SIG-M5 (cell line): ENCODE data around the gene GALNT15.
A peak's percentile ranks its signal among the peaks of the same experiment; 100 is the strongest.

Experiments
- DNase-seq: peaks from one replicate; lab custom pipeline; 2025; lab: John Stamatoyannopoulos, UW

The GALNT15 gene

GRCh38 chr3:16252988-16253387 is 78.5 kb downstream of the GALNT15 start:
- DNase-seq: no peak

DNA sequence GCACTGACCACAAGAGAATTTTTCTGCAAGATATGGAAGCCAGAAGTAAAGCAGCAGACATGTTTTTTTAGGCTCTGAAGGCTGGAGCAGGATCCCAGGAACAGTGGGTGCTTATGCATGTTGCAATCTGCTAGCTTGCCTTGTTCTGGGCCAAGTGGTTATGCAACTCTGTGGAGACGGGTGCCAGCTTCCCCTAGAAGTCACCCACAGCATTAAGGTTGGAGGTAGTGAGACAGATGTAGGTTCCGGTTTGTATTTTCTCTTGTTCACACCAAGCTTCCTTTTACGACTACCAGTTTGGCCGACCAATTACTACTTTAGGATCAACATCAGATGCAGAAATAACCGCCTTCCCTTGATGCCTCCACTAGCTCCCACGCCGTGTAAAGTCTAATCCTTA is 79.1 kb downstream of the GALNT15 start:
- peak; percentile 80 for DNase-seq

DNA sequence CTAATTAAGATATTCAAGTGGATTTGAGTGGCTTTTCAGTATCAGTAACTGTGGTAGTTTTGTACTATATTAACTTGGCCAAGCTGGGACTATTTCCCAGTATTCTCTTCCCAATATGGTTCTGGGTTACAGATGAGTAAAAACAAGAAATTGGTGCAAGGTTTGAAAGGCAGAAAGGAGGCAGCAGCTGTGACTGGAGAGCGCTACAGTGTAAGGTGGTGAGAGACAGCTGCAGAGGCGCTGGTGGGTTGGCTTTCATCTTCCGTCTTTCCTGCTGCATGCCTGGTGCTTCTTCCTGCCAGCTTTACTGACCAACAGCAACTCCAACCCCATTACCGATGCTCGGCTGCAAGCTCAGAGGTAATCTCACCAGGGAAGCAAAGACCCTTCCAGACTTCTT is 80.4 kb downstream of the GALNT15 start:
- no peak for DNase-seq

DNA sequence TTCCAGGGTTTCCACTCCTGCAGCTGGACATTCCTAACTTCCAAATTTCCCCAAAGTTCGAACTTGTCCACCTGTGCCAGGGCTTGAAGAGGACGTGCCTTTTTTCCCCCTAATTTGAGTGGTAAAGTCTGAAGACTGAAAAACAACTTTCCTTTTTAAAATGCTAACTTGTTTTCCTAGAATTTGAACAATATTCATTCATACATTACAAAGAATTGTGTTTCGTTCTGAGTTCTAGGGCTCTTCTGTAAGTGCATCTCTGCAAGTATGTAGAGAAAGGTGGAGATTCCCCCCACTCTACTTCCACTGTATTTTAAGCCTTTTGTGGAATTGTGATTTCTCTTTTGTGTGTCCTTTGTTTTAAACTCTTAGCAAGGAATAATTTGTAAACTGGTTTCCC is 80.8 kb downstream of the GALNT15 start:
- DNase-seq: no peak

GRCh38 chr3:16255726-16256125 is 81.2 kb downstream of the GALNT15 start:
- no peak for DNase-seq

DNA sequence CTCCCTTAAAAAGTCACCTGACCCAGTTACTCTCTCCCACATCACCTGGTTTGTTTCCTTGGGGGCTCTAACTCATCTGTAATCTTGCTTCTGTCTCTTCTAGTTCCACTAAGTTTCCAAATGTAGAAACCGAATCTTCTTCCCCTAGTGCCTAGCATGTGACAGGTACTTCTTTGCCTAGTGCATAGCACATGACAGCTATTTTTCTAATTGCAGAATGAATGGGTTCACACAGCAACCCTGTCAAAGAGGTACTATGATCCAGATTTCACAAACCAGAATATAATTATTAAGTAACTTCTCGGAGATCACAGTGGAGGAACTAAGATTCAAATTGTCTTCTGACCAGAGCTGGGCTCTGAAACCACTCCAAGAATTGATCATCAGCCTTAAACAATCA is 82.8 kb downstream of the GALNT15 start:
- DNase-seq: no peak

DNA sequence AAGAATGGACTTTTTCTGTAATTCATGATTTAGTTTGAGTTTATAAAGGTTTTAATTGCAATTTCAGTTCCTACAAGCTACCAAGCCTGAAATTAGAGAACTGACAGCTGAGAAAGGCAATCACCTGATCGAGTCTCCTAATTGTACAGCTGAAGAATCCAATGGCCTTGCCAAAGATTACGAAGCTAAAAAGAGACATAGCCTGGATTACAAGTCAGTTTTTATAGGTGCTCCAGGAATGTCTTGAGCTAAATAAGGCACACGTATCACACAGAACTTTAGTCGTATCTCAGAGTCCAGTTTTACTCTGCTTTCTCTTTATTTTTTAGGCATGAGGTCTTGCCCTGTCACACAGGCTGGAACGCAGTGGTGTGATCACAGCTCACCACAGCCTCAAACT is 83.7 kb downstream of the GALNT15 start:
- no peak for DNase-seq

DNA sequence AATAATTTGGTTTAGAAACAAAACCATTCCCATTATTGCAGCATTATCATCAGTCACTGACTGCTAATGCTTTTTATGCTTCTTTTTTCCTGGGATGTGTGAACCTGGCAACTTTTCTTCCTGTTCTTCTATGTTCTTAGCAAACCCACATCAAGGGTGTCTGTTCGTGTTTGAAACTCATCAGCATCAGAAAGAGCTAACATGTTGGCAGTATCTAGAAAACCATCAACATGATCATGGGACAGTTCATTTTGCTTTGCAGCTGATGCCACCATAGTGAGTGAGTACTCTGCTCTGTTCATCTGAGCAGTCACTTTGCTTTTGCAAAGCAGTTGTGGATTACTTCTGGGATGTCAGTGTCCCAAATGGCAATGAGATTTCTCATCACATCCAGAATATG is 84.4 kb downstream of the GALNT15 start:
- no peak for DNase-seq

DNA sequence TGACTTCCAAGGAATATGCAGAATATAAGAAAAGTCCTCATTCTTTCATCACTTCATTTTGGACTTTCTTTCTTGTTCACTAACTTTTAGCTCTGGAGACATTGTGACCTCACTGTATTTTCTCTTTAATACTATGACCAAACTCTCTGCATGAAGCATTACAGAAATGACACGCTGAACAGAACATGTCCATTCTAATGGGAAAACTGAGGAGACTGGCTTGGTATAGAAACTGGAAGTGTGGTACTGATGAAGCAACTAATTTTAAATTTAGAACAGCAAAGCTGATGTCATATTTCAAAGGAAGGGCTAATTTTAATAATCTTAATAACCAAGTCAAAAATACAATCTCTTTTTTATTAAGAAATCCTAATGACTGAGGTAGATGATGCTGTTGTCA is 85.6 kb downstream of the GALNT15 start:
- no peak for DNase-seq

- DNase-seq: no peak
These were observed 87.7 kb downstream of the GALNT15 start for GRCh38 chr3:16262174-16262573.

- DNase-seq: no peak
These were observed 89.8 kb downstream of the GALNT15 start for GRCh38 chr3:16264174-16264707.

DNA sequence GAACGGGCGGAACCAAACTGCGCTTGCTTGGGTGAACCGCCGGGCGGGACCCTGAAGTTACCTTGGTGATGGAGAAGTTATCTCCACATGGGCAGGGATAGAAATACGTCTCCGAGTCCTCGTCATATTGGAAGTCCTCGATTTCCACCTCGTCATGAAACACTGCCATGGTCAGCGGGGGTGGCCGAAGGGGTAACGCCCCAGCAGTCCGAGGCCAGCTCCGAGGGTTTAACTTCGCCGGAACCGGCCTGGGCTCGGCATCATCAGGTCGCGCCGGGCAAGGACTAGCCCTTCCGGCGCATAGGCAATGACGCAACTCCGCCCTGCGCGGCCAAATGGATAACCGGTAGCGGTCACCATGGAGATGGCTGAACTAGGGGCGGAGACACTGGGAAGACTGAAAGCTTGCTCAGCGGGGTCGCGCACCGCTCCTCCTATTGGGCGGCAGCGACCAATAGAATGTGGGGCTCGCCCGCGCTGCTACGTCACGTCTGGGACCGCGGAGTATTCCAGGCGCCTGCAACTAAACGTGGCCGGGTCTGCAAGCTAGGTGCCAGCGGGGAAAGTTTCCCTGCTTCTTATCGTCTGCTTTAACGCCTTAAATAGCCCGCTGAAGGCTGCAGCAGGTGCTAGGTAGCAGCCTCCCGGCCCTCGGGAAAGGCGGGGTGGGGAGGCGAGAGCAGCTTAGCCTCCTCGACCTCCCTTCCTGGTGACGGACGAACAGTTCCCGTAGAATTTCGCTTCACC is 90.4 kb downstream of the GALNT15 start, which contains the start of the genes DPH3 and OXNAD1:
DPH3 (minus strand) TSS at position 236 of the 747 bp plus-strand sequence; CDS start at position 169, 67 bp downstream.
OXNAD1 (plus strand) TSS at position 505 of the 747 bp plus-strand sequence. CDS start 5,741 bp downstream, outside the sequence.
- peak; percentile 94 for DNase-seq

GRCh38 chr3:16265455-16265786 is 90.9 kb downstream of the GALNT15 start:
- DNase-seq: no peak

DNA sequence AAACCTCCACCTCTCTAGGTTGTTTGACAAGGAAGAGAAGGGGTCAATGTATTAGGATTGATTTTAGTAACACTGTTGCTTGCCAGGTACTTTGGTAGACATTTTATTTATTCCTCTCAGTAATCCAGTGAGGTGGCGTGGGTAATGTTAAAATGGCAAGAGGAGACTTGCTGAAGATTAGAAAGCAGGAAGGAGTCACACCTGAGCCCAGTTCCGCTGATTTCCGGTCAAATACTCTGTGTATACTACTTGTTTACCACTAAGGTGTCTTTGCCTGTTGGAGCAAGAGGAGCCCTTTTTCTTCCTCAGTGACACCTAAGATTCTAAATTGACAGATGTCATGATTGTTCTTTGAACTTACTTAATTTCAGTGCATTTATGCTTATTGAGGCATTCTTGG is 92.2 kb downstream of the GALNT15 start:
- no peak for DNase-seq

DNA sequence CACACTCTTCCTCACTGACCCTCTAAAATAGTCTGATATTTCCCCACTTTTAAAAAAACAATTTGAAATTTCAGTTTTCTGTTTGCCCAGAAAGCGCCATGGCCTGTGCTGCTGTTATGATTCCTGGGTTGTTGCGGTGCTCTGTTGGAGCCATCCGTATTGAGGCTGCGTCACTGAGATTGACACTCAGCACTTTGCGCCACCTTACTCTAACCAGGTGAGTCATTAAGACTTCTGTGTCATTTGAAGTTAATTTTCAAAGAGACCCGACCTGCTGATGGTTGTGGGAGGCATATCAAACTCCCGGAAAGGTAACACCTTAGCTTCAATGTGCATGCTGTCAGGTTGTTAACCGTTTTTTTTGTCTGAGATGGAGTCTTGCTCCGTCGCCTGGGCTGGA is 96.4 kb downstream of the GALNT15 start:
- no peak for DNase-seq

DNA sequence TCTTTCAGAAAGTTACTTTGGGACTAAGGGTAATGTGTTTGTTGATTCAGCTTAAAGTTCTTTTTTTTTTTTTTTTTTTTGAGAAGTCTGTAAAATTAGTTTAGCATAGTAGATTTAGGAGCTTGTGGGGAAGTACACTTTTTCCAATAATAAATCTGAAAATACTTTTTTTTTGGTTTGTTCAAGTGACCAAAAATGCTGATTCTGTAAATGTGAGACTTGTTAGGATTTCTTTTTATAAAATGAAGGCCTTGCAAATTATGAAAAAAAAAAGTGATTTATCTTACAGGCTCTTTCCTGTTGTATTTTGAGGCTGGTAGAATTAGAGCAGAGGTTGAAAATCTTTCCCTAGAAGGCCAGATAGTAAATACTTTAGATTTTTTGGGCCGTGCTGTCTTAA is 98.1 kb downstream of the GALNT15 start:
- DNase-seq: no peak

GRCh38 chr3:16273867-16274266 is 99.4 kb downstream of the GALNT15 start:
- DNase-seq: no peak

GRCh38 chr3:16277471-16277870 is 103.0 kb downstream of the GALNT15 start:
- DNase-seq: no peak

DNA sequence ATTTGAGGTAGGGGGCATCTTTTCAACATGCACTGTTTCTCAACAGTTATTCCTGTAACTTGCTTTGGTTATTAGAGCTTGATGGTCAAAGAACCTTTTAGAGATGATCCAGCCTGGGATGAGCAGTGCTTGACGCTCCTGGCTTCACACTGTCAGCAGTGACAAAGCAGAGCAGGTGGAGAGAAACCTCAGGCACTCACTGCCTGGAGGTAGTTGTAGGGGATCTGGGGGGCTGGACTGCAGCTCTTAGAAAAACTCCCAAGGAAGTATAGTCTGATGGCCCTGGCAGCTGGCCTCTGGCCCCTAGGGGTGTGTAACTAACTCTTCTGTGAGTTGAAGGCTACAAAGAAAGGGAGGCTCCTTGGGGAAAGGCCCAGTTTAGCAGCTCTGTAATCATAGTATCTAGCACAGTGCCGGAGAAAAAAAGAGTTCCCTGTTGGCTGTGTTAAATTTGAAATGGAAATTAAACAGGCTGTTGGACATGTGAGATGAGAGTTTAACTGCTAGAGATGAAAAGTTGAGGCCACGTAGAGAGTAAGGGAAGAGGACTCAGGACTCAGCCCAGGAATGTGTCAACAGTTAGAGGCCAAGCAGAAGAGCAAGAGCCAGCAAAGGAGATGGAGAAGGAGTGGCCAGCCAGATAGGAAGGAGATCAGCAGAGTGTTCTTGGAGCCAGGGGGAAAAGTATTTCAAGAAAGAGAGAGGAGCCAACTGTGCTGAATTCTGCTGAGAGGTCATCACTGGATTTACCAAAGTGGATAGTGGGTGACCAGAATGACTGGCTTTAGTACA is 104.7 kb downstream of the GALNT15 start:
- no peak for DNase-seq

DNA sequence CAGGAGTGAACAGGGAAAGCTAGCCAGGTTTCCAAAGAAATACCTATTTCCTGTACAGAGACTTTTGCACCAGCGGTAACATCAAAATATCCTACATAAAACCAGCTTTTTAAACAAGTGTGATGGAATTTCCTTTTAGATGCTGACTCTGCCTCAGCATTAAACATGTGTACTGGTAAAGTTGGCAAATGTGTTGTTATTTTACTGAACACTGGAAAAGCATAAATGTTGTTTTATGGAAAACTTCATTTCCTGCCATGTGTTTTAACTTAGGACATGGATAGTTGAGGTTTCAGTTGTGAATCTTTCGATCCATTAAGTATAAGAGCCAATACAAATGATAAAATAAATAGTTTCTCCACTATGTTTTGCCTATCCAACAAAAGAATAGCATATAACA is 106.2 kb downstream of the GALNT15 start:
- DNase-seq: no peak
